ENCODE data around the gene KICS2. TPM values are rescaled to one million over a fixed set of nuclear protein-coding genes. Genes with fewer than 3 reads are reported as not detected.
A peak's percentile ranks its signal among the peaks of the same experiment; 100 is the strongest.

The KICS2 gene
- total and polyA plus RNA-seq, 12 donors: 1.8 to 6.1 (median 3.9) TPM

- peak overlapping the region in 1 of 10 donors; percentile 22 for H3K27ac ChIP-seq
- no peak overlapping the region for H3K4me3 ChIP-seq
- no peaks in the 10 kb centered on the region for H3K27me3 ChIP-seq
- no peaks in the 10 kb centered on the region for H3K9me3 ChIP-seq
- H3K36me3 ChIP-seq: no peaks in the 10 kb centered on the region
- intact Hi-C loops (cut with DNase I): loop anchor here in 7 of 10 donors (10.0 kb wide), 2 partner anchors 47 to 67 kb away; no protein-coding TSS in a partner anchor
- DNase-seq: no peak
- WGBS, 2 donors: 69 to 73% methylated on average over 3 of the region's 3 CpGs
- H3K4me1 ChIP-seq: peaks cover 0 to 27% (median 0%) of the 10 kb centered on the region in 9 donors
- no peak for ATAC-seq
- no peak for TF ChIP-seq CTCF (IDR thresholded peaks at IDR 0.05)
Measured at GRCh38 chr12:64187370-64187769, 34.7 kb downstream of the KICS2 start.

GRCh38 chr12:64186789-64187188 lies 35.3 kb downstream of the KICS2 start:
- Histone ChIP-seq H3K4me1 (peaks cover 0 to 33% (median 0%) of the 10 kb centered on the region in 9 donors), H3K27ac (no peak overlapping the region), H3K9me3 (no peaks in the 10 kb centered on the region), H3K36me3 (no peaks in the 10 kb centered on the region), H3K27me3 (no peaks in the 10 kb centered on the region), H3K4me3 (no peak overlapping the region)
- ATAC-seq: no peak
- no peak for TF ChIP-seq CTCF (IDR thresholded peaks at IDR 0.05)
- 90 to 96% methylated on average over 2 of the region's 2 CpGs for WGBS, 2 donors
- intact Hi-C loops (cut with DNase I): loop anchor here in 7 of 10 donors (10.0 kb wide), 2 partner anchors 48 to 68 kb away; no protein-coding TSS in a partner anchor
- DNase-seq: no peak

GRCh38 chr12:64184216-64184615 lies 37.9 kb downstream of the KICS2 start:
- Histone ChIP-seq H3K4me1 (peaks cover 0 to 48% (median 12%) of the 10 kb centered on the region in 9 donors), H3K9me3 (no peaks in the 10 kb centered on the region), H3K27me3 (no peaks in the 10 kb centered on the region), H3K27ac (no peak overlapping the region), H3K36me3 (no peaks in the 10 kb centered on the region), H3K4me3 (no peak overlapping the region)
- TF ChIP-seq CTCF (IDR thresholded peaks at IDR 0.05): no peak
- WGBS, 2 donors: 96 to 98% methylated on average over 1 of the region's 1 CpG
- ATAC-seq: no peak
- DNase-seq: no peak
- intact Hi-C loops (cut with DNase I): loop anchor here (5.0 to 10.0 kb wide), 5 partner anchors 51 to 342 kb away; partner anchors contain the start of gene SRGAP1 (in 2 of the 10)

- intact Hi-C loops (cut with DNase I): loop anchor here (1.0 to 10.0 kb wide), 9 partner anchors 53 to 339 kb away; partner anchors contain the start of gene SRGAP1 (in 6 of the 10)
- 42 to 44% methylated on average over 3 of the region's 3 CpGs for WGBS, 2 donors
- H3K36me3 ChIP-seq: no peaks in the 10 kb centered on the region
- ATAC-seq: peak; percentile 84 to 94 (median 87)
- no peaks in the 10 kb centered on the region for H3K27me3 ChIP-seq
- peak in 1 of 2 donors; percentile 58 for DNase-seq
- peak overlapping the region in 1 of 10 donors; percentile 6 for H3K4me3 ChIP-seq
- H3K4me1 ChIP-seq: peaks cover 0 to 36% (median 12%) of the 10 kb centered on the region in 9 donors
- peak overlapping the region in 6 of 10 donors; percentile 15 to 78 (median 43) for H3K27ac ChIP-seq
- TF ChIP-seq CTCF (IDR thresholded peaks at IDR 0.05): peak in 8 of 9 donors; percentile 49 to 84 (median 70)
- H3K9me3 ChIP-seq: no peaks in the 10 kb centered on the region
Measured at GRCh38 chr12:64181430-64182291, 40.4 kb downstream of the KICS2 start.

All from heart right ventricle (tissue), 16 donors.